Measurements from ENCODE around the gene FADS3.
A peak's percentile ranks its signal among the peaks of the same experiment; 100 is the strongest.

Gene FADS3

GRCh38 chr11:61832207-61832606 lies 59.1 kb downstream of the FADS3 start:
- no peak for DNase-seq

DNA sequence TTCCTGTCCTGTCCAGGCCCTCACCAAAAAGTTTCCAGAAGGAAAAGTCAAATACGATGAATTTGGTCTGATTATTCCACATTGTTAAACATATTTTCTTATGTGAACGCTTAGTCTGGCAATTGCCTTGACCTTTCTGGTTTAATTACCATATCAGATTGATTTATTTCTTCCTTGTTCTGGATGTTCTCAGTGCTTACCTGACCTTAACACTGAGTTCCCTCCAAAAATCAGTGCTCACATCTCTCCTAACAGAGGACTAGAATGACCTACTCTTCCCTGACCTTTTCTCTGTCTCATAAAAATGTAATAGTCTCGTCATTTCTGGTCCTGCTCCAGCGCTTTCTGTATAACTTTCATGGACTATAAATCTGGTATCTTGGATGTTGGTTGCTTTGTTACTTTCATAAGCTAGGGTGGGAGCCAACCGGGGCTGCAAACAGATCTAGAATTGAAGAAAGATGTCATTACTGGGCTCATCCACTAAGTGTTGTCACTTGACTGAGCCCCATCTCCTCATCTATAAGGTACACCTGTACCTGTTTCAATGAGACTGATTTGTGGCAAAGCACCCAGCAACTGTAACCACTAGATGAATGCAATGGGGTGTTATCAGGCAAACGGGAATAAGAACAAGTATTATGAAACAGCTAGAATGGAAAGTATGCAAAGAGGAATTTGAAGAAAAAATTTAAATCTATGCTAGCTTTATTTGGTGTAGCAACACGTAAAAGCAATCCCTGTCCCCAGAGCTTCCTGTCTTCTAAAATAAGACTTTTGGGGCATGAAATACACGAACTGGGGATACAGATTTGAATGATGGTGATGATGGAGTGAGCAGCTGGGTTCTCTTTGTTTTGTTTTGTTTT lies 60.9 kb downstream of the FADS3 start:
- no peak for DNase-seq

DNA sequence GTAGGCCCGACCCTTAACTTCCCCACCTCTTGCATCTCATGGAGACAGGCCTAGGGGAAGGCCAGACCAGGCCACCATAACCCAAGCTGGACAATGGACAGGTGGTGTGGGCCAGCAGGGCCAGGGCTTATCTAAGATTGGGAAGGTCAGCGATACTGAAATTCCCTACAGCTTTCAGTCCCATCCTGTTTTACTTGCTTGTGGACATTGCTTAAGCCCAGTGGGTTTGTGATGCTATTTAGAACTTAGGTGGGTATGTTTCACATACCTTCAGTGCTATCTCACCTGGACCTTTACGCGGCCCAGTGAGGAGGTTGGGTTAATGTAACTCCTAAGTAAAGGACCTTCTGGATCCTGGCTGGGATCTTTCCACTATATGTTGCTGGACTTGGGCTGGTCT lies 61.5 kb downstream of the FADS3 start:
- DNase-seq: no peak

GRCh38 chr11:61828629-61829407 lies 62.5 kb downstream of the FADS3 start:
- peak; percentile 63 for DNase-seq

GRCh38 chr11:61828379-61828628 lies 63.0 kb downstream of the FADS3 start:
- peak; percentile 40 for DNase-seq

GRCh38 chr11:61827571-61828378 lies 63.6 kb downstream of the FADS3 start, which contains the start of gene FADS2:
Gene FADS2, plus strand, starts transcription at chr11:61828300. Its CDS starts 91 bp downstream, at chr11:61828391.
- DNase-seq: peak; percentile 98

- peak; percentile 71 for DNase-seq
Measured at GRCh38 chr11:61826930-61827570, 64.3 kb downstream of the FADS3 start.
